Measurements from ENCODE around the gene ELOB.

Gene ELOB

DNA sequence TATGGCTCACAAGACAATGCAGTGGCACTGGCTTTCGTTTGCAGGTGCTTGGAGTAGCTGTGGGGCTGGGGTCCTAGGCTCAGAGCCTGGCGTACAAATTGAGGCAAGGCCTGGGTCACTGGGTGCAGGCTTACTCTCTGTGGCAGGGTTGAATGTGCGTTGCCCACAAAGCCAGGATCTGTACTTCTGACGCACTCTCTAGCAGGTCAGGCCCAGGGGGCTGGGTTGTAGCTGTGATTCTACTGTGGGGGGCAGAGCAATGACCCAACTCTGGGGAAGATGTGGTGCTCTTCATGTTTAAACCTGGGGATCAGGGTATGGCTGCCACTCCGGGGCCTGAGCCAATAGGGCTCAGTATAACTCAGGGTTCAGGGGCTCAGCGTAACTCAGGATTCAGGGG is 33.6 kb upstream of the ELOB start:
- DNase-seq (ENCODE audit: low read depth), result no peak

DNA sequence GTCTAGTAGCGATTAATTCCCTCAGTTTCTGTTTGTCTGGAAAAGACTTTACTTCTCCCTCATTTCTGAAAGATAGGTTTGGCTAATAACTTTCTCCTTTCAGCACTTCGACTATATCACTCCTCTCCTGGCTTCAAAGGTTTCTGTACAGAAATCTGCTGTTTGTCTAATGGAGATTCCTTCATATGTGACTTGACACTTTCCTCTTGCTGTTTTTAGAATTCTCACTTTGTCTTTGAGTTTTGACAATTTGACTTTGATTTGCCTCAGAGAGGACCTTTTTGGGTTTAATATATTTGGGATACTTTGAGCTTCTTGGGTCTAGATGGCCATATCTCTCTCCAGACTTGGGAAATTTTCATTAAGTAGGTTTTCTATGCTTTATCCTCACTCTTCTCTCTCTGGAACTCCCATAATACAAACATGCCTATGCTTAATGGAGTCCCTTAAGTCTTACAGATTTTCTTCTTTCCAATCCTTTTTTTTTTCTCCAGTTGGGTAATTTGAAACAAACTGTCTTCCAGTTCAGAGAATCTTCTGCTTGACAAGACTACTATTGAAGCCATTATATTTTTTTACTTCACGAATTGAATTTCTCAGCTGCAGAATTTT is 32.2 kb upstream of the ELOB start:
- no peak for DNase-seq (ENCODE audit: low read depth)

- DNase-seq (ENCODE audit: low read depth), result no peak
Observed at GRCh38 chr16:2808181-2808580, 31.1 kb upstream of the ELOB start.

DNA sequence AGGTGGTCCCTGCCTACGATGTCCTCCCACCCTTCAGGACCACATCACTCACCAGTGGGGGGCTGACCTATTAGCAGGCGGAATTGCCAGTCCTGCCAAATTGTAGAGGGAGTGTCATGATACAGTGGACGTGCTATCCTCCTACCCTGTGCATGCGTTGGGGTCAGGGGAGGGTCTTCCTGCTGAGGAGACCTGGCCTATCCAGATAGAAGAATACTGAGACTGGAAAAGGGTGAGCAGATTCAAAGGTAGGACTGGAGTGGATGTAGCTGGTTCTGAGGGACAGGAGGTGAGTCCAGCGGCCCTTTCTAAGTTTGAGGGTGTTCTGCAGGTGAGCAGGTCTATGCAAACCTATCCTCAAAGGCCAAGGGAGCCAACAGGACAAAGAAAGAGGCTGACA is 29.2 kb upstream of the ELOB start:
- no peak for DNase-seq (ENCODE audit: low read depth)

DNA sequence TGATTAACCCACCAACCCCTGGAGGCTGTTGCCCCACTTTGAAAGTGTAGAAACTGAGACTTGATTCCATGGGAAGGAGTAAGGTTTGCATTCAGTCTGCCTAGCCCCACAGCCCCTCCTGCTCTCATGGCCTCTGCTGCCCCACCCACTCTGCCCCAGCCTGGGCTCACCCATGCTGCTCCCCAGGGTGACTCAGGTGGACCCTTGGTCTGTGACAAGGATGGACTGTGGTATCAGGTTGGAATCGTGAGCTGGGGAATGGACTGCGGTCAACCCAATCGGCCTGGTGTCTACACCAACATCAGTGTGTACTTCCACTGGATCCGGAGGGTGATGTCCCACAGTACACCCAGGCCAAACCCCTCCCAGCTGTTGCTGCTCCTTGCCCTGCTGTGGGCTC is 27.6 kb upstream of the ELOB start:
- DNase-seq (ENCODE audit: low read depth), result no peak

GRCh38 chr16:2803545-2804195 is 26.6 kb upstream of the ELOB start:
- DNase-seq (ENCODE audit: low read depth), result no peak

- DNase-seq (ENCODE audit: low read depth), result no peak
Observed at GRCh38 chr16:2799859-2800226, 22.8 kb upstream of the ELOB start.

- DNase-seq (ENCODE audit: low read depth), result no peak
Observed at GRCh38 chr16:2799205-2799858, 22.3 kb upstream of the ELOB start.

DNA sequence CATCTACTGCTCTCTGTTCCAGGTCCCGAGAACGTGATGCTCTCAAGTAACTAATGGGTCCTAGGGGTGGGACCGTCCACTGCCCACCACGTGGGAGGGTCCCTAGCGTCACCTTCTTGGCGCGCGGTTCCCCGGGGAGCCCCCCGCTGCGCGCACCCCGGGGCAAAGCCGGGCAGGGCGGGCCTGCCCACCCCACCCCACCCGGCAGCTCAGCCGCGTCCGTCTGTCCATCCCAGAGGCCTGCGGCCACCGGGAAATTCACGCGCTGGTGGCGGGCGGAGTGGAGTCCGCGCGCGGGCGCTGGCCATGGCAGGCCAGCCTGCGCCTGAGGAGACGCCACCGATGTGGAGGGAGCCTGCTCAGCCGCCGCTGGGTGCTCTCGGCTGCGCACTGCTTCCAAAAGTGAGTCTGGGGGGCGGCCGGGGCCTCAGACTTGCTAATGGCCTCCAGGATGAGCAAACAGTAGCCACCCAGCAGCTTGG is 21.7 kb upstream of the ELOB start:
- DNase-seq (ENCODE audit: low read depth), result no peak

GRCh38 chr16:2795395-2796143 is 18.5 kb upstream of the ELOB start:
- DNase-seq (ENCODE audit: low read depth), result no peak

DNA sequence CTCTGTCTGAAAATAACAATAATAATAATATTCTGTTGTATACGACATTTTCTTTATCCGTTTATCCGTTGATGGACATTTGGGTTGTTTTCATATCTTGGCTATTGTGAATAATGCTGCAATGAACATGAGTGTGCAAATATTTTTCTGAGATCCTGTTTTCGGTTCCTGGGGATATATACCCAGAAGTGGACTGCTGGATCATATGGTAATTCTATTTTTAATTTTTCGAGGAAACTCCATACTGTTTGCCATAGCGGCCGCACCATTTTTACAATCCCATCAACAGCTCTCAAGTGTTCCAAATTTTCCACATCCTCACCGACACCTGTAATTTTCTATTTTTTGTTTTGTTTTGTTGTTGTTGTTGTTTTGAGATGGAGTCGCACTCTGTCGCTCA is 15.9 kb upstream of the ELOB start:
- DNase-seq (ENCODE audit: low read depth), result no peak

DNA sequence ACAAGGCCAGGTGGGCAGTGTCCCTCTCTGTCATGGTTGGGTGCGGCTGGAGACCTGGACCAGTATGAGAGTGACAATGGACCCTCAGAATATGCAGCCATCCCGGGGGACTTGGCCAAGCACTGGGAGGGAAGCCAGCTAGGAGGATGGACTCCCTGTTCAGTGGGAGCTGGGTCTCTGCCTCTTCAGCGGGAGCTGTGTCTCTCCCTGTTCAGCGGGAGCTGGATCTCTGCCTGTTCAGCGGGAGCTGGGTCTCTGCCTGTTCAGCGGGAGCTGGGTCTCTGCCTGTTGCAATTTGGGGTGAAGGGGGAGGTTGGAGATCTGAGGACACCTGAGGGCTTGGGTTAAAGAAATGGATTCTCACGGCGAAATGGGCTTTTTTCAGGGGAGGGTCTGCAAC is 14.1 kb upstream of the ELOB start:
- DNase-seq (ENCODE audit: low read depth), result no peak

GRCh38 chr16:2790631-2791030 is 13.6 kb upstream of the ELOB start:
- DNase-seq (ENCODE audit: low read depth), result no peak

DNA sequence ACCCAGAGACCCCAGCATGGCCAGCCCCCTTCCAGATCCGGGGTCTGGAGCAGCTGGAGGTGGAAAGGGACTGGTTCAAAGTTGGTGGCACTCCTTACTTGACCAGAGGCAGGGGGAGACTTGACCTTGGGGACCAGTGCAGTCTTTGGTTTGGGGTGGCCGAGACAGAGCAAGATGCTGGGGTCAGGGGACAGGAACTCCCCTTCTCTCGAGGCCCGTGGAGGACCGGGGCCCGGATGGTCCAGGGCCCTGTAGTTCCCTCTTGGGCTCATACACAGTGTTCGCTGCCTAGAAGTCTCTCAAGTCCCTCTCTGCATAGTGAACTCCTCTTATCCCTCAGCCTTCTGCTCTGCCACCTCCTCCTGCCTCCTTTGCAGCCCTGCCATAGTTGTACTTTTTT is 10.9 kb upstream of the ELOB start:
- DNase-seq (ENCODE audit: low read depth), result no peak

DNA sequence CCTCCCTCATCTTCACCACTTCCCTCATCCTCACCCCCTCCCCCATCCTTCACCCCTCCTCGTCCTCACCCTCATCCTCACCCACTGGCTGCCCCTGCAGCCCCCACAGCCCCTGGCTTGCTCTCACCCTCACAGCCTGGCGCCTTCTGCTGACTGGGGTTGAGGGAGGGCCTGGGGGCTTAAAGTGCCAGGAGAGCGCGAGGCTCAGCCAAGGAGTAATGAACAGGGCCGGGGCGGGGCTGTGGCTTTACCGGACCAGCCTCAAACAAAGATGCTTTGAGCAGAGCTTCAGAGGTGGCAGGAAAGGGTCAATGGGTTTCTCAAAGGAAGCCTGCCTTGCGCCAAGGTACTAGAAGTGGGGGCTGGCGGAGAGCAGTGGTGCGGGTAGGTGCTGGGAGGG is 10.3 kb upstream of the ELOB start, which contains the start of gene PRSS33:
TSS of gene PRSS33 (minus strand) at position 155 of the 400 bp plus-strand sequence. CDS start 1,013 bp downstream, outside the sequence.
- DNase-seq (ENCODE audit: low read depth), result no peak

GRCh38 chr16:2786826-2787151 is 9.7 kb upstream of the ELOB start:
- DNase-seq (ENCODE audit: low read depth), result no peak

GRCh38 chr16:2786061-2786825 is 9.2 kb upstream of the ELOB start:
- no peak for DNase-seq (ENCODE audit: low read depth)

- DNase-seq (ENCODE audit: low read depth), result no peak
Observed at GRCh38 chr16:2785101-2785991, 8.3 kb upstream of the ELOB start.

- DNase-seq (ENCODE audit: low read depth), result no peak
Observed at GRCh38 chr16:2784358-2785100, 7.4 kb upstream of the ELOB start.

GRCh38 chr16:2783581-2784357 is 6.7 kb upstream of the ELOB start:
- DNase-seq (ENCODE audit: low read depth), result no peak
